ENCODE results near the gene ATP1B3.
A peak's percentile ranks its signal among the peaks of the same experiment; 100 is the strongest.
"Not testable (repeated sequence)": the region's sequence is repeated elsewhere in the genome, so short reads cannot be mapped to it uniquely, and the experiment has no call there.

ATP1B3 gene

DNA sequence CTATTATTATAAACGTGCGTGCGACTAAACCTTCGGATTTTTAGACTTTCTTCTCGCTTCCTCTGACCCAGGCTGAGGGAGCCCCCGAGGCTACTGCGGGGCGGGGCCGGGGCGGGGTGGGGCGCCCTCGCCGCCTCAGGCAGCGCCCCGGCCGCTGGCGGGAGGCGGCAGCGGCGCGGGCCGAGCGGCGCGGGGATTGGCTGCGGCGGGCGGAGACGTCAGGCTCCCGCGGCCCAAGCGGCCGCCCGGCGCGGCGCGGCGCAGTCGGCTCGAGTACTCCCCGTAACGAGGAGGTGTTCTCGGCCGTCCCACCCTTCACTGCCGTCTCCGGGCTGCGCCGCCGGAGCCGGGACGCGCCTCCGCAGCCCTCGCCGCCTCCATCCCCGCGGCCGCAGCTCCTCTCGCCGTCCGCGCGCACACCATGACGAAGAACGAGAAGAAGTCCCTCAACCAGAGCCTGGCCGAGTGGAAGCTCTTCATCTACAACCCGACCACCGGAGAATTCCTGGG is at the start of gene ATP1B3:
Gene ATP1B3, plus strand, starts transcription at position 263 of the 510 bp plus-strand sequence. Its CDS starts 159 bp downstream, at position 422.
- peak; percentile 77 for DNase-seq

DNA sequence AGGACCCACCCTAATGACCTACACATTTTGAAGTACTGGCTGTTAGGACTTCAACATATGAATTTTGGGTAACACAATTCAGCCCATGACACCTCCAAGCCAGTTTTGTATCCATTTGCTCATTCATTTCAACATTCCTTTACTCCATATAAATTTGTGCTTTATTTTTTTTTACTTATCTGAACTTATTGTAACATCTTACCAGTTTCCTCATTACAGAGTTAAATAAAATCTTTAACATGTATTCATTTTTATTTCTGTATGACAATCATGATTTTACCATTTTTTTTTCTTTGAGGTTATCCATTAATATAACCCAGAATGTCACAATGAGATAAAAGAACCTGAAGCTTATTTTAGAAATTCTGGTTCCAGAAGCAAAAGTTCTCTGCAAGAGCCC is 48.0 kb upstream of the ATP1B3 start:
- no peak for DNase-seq

DNA sequence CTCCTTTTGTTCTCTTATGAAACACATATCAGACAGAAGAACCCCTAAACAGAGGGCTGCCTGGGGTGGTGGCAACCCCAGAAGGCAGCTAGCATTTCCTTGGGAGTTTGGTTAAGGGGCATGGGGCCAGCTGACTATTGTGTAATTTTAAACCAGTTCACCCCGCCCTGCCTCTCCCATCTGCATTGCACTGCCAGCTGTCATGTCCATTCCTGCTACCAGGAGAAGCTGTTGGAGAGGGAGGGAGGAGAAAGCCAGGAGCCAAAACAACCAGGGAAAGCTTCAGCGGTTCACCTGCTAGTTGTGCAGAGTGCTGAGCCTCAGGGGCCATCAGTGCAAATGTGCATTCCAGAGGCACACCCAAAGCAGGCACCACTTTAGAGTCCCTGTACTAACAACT is 47.6 kb upstream of the ATP1B3 start:
- peak; percentile 68 for DNase-seq

DNA sequence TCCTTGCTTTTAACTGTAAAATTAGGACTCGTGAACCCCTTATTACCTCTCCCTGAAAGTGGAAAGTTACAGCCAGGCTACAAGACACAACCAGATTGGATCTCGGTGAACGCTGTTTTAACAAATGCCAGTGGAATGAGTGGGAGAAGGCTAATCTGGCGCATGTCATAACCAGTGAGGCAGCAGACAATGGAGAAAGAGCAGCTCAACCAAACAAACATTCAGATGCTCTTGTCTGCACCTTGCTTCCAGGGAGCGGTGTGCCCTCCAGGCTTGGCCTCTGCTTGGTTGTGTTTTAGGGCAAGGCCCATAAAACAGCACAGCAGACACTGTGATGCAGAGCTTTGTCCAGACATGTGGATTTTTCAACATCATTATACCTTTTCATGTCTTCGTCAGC is 45.9 kb upstream of the ATP1B3 start:
- no peak for DNase-seq

DNA sequence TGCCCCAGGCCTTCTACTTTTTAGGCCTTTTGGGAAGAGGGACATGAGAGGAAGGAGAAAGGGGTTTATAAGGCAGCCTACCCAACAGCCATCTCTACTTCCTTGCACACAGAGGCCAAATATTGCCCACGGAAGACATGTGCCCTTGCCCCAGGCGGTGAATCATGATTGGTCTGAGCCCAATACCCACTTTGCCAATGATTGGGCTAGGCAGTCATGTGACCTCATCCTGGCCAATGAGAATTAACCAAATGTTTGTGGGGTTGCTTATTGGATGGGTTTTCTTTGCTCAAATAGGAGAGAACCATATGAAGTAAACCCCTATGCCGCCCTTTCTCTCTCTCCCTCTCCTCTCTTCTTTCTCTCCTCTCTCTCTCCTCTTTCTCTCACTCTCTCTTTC is 42.2 kb upstream of the ATP1B3 start:
- no peak for DNase-seq

DNA sequence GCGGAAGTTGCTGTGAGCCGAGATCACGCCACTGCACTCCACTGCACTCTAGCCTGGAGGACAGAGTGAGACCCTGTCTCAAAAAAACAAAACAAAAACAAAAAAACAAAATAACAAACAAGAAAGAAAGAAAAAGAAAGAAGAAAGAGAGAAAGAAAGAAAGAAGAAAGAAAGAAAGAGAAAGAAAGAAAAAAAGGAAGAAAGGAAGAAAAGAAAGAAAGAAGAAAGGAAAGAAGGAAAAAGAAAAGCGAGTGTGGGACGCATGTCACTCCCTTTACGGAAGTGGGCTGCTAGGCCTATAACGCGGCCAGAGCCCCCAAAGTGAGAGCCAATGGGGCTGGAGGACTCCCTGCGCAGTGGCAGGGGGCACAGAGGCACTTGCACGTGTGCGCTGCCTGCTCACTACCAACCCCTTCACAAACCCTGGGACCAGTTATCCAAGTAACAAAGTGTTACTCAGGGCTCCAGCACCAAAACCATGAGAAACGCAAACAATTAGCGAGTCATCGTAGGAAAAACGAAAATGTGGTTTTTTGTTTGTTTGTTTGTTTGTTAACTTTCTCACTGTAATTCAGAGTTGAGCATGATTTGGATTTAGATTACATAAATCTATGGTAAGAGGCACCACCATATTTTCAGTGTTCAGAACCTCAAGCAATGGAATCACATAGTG is 40.8 kb upstream of the ATP1B3 start:
- no peak for DNase-seq

DNA sequence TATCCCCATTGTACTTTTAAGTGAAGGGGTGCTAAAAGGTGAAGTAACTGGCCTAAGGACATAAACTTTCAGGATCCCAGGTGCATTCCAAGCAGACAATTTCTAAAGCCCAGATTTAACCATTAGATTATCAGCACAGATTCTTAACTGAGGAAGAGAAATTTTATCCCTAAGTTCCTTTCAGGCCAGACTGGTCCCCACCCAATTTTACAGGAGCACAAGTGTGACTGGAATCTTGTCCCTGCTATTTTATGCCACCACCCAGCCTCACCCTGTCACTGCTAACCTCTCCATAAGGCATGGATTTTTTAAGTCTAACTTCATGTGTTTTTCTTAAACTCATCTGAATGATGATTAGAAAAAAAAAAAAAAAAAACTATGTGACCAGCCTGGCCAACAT is 37.1 kb upstream of the ATP1B3 start:
- DNase-seq: no peak

DNA sequence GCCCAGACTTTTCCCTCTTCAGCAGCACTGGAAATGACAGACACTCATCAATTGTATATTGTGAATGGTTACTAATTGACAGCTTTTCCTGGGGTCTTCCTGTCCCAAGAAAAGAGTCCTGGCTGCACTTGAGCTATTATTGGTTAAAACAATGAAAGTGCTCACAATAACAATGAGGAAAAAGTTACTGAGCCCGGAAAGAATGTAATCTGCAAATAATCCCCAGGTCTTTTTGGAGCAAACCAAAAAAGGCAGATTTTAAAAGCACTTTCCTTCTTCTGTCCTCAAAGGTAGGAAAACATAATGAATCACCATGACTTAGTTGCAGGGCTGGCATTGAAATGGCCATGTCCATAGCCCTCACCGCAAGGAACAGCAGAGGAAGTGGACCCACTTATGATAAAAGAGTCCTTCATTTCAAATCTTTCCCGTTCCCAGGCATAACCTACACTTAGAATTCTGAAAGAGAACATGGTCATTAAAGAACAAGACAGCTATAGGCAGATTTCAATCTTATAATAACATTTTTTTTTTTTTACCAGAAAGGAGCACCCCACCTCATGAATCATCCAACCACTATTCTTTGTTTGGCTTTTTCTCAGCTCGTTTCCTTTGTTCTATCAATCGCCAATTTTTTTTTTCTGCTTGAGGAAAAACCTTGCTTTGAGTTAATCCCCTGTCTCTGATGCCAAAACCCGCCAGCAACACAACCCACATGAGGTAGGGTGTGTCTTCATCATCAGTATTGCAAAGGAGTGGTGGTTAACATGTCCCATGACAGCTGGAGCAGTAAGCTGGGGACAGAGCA is 35.5 kb upstream of the ATP1B3 start:
- no peak for DNase-seq

DNA sequence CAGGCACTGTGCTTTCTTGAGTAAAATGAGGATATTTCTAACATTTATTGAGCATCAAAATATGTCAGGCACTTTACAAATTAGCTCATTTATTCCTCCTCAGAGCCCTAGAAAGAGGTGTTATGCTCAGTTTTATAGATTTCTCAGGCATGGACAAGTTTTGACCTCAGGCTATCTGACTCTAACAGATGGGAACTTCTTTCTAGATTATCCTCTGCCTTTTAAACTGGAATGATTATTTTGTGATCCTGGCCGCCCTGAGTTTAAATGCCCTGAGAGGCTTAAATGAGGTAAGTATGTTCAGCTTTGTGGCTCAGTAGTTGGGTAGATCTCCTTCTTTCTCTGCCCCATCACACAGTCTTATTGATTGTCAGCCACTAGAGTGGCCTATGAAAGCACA is 32.3 kb upstream of the ATP1B3 start:
- DNase-seq: no peak

DNA sequence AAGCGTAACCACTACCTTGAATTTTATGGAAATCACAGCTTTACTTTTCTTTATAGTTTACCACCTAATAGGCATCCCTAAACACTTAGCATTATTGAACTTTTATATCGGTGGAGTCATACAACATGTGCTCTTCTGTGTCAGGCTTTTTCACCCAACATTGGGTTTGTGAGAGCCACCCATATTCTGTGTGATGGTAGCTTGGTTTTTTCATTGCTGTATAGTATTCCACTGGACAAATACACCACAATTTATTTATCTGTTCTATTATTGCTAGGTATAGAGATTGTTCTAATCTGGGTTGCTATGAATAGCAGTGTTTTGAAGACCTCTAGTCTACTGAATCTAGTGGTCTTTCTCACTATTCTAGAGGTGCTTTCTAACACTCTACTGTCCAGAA is 31.6 kb upstream of the ATP1B3 start:
- DNase-seq: no peak

DNA sequence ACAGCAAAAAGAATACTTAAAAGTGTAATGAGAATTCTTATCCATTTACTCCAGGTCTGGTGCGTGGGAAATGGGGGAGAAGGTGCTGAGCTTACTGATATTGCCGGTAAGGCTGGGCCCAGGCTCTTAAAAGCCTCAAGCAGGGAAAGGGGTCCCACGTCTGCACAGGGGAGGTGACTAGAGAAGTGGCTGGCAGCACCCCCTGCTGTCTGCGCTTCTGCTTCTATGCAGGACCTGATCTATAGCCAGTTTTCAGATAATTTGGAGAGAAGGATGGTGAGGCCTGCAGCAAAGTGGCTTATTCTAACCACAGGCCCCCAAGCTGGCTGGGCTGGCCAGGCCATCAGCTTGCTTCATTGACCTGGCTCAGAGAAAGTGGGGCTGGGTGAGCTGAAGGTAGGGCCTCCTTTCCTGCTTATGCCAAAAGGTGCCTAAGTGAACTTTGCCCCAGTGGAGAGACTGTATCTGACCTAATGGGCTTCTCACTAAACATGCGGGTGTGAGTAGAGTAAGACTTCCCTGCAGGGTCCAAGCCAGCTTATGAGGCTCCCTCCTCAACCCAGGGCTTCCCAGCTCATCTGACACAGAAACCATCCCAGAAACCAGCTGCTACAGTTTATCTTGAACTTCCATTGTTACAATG is 30.9 kb upstream of the ATP1B3 start:
- no peak for DNase-seq

DNA sequence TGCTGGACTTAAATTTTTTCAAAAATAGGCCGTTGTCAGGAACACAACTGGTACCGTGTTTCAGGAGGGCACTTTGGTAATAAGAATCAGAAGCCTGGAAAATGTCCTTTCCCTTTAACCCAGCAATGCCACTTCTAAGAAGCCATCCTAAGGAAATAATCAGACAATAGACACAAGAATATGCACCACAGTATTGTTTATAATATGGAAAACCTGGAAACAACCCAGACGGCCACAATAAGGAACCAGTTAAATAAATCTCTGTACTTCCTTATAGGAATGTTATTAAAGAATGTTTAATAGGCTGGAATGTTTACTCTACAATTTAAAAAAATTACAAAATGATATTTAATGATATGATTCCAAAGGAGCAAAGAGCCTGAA is 30.4 kb upstream of the ATP1B3 start:
- DNase-seq: no peak

DNA sequence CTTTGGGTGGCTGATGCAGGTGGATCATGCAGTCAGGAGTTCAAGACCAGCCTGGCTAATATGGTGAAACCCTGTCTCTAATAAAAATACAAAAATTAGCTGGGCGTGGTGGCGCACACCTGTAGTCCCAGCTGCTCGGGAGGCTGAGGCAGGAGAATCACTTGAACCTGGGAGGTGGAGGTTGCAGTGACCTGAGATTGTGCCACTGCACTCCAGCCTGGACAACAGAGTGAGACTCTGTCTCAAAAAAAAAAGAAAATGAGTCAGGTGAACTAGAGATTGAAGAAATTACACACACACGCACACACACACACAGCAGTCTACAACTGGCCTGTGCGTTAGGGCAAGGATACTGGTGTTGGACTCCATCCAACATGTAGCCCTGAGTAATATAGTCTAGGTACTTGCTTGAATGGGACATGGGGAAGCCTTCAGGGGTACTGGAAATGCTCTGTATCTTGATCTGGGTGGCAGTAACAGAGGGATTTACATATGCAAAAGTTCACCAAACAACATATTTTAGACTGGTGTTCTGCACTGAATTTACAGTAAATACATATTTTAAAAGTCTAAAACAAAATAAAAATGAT is 28.2 kb upstream of the ATP1B3 start:
- DNase-seq: not testable (repeated sequence)

DNA sequence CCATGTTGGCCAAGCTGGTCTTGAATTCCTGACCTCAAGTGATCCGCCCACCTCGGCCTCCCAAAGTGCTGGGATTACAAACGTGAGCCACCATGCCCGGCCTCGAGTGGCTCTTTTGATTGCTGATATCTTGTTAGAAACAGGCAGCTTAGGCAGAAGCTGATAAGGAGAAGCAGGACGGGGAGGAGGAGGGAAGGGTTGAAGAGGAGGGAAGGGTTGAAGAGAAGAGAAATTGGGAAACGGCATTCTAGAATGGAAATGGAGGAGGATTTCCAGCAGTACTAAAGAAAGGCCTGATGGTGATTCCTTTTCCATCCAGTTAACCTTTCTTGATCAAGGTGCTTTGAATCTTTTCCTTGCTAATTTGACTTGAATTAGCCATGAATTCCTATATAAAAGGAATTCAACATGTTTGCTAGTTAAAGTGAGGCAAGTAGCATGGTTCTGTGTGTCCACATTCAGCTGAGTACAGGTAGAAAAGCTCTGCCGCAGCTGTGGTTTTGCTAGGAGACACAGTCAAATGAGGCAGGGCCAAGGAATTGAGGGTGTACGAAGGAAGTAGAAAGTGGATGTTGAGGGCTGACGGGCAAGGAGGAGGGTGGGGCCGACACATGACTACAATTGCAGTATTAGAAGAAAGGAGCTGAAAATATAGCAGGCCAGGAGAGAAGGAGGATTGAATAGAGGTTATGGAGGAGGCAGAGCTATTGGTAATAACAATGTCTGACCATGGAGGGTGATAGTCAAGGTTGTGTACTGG is 27.2 kb upstream of the ATP1B3 start:
- DNase-seq: no peak

DNA sequence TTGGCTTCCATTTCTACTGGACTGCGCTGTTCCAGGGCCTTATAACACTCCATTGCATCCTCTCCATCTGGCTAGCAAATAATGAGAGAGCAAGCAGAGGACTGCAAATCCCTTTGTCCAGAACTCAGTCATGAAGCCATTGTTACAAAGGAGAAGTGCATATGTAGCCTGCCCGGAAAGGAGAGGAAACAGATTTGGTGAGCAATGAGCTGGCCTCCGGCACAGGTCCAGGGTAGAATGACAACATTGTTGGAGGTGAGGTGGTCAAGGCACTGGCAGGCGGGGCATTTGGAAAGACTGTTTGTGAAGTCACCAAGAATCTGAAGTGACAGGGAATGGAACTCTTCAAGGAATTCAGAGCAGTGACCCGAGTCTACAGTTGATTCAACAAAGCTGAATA is 25.0 kb upstream of the ATP1B3 start:
- no peak for DNase-seq

DNA sequence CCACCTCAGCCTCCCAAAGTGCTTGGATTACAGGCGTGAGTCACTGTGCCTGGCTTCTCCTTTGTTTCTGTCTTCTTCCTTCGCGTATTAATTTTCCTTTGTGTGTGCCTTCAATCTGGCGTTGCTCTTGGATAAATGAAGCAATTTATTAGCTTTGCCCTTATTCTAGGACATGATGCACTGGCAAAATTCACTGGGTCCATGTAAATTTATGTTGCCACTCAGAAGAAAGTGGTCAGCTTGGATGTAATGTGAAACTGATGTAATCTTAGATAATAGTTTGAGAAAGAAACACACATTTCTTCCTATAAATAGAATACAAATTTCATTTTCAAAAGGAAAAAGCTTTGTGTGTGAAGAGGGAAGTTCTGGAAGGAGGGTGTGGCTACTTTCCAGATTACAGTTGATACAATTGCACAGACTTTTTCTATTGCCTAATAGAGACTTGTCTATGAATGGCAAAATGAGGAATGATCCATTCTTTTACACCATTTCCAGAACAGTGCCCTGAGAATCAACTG is 23.3 kb upstream of the ATP1B3 start:
- DNase-seq: no peak

DNA sequence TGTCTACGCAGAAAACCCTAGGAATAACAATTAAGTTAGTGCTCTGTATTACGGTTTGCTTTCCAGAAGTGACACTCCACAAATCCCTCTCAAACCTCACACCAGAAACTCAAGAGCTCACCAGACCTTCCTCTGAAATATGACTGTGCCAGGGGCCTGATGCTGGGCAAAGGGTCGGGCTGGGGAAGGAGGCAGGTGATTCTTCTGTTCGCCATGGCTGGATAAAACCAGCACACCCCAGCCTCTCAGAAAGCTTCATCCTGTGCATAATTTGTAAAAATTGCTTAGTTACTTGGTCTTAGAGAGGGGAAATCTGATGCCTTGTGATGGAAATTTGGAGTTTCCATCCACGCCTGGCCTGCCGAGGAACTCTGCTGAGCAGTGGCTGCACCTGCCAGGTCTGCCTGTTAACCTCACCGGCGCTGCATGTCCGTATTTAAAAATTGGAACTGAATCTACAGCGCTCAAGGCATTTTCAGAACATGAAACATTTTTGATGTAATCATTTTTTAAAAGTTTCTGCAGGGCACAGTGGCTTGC is 22.7 kb upstream of the ATP1B3 start:
- no peak for DNase-seq

DNA sequence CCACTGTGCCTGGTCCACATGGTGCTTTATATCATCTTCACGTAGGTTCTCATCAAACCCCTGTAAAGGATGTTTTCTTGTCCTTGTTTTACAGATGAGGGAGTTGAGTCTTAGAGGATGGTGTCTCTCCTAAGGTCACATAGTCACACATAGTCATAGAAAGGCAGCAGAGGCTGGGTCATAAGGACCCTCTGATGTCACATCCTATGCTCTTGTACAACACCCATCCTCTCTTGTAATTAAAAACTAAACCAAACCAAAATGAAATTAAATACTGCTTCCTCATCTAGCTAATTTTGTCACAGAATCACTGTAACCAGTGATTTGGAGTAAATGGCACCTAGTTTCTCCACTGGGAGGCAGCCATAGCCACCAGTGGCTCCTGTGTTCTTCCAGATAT is 21.8 kb upstream of the ATP1B3 start:
- no peak for DNase-seq

DNA sequence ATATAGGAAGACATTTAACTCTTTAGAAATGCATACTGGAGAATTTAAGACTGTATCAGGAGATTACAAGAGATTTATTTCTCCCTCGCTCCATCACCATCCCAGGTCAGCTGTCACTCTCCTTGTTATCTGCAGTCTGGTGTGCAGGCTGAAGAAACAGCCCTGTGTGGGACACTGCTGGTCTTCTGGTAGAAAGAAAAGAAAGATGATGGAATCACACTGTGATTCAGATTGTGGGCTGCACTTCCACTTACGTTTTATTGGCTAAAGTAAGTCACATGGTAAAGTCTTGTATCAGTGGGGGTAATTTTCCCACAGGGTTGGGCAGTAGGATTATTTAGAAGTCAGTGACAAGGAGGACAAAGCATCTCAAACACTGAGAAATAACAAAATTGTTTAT is 18.1 kb upstream of the ATP1B3 start:
- DNase-seq: no peak

DNA sequence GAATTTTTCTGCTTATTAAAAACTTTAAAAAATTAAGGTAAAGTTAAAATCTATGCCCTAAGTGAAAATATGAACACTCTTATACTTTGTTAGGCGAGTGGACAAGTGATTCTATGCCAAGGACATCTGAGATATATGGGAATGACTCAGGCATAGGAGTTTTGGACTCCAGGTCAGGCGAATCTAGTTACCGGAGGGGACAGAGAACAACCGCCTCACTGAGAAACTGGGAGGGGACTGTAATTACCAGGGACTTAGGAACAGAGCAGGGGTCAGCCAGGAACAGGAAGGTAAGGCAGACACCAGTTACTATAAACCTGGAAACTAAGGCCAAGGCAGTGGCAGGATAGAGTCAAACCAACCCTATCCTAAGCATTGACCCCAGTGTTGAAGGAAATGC is 16.8 kb upstream of the ATP1B3 start:
- no peak for DNase-seq

DNA sequence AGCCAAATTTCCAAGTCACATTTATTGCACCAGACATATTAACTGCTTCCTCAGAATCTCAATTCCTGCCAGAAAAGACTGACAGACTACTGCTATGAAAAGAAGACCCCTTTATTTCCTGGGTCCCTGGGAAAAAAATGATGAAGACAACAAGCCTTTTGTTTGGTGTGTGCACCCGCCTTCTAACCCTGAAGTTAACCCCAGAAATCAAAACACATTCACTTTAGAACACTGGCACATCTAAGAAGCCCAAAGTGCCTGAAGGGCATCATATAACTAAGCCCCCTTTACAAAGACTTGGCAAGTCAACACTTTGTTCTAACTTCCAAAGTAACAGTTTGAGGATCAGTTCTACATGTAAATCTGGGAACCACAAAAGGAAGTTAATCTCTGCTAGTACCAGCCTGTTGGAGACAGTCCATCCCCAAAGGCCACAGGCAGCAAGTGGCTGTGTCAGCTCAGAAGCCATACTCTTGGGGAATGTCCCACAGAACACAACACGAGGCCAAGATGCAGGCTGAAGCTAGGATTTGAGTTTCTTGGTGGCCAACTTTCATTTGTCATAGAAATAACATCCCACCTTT is 16.3 kb upstream of the ATP1B3 start:
- DNase-seq: no peak
